HEK293 (cell line): Measurements from ENCODE around the gene ANKRD52.
"Not testable (repeated sequence)": the region's sequence is repeated elsewhere in the genome, so short reads cannot be mapped to it uniquely, and the experiment has no call there.

Experiments
- CTCF ChIA-PET: fragments of 350-600 bp; formaldehyde crosslinking; extraction: SDS; loops from one replicate; lab custom pipeline; 2021; ENCODE audit warnings: antibody characterized with exemption; lab: Yijun Ruan, JAX
- POLR2A ChIA-PET: fragments of 300-600 bp; formaldehyde crosslinking; extraction: SDS; loops from one replicate; lab custom pipeline; 2020; ENCODE audit warnings: antibody characterized with exemption, inconsistent platforms; lab: Yijun Ruan, JAX
- H3K27ac ChIP-seq: fragments of 200-500 bp; sonication (Bioruptor generic); 2 replicates; pipeline ENCODE4 v1.5.1; 2014; ENCODE audit warnings: low read depth, low read length, control low read depth, inconsistent platforms; ENCODE audit errors: extremely low read depth
- H3K36me3 ChIP-seq, 2 experiments: fragments of 200-500 bp in 1 of 2; sonication (Bioruptor generic) in 1 of 2; 1 replicate in 1 of 2; 2 replicates in 1 of 2; pipeline ENCODE4 v1.5.1; 2014 to 2017; ENCODE audit warnings: inconsistent platforms in 2 of 2, low read length in 2 of 2; ENCODE audit not compliant: control insufficient read depth in 2 of 2, insufficient read depth in 1 of 2
- H3K4me1 ChIP-seq: fragments of 200-500 bp; sonication (Bioruptor generic); 2 replicates; pipeline ENCODE4 v1.5.1; 2014; ENCODE audit warnings: mild to moderate bottlenecking, low read length, inconsistent platforms; ENCODE audit not compliant: control insufficient read depth, insufficient read depth
- H3K4me3 ChIP-seq: 2 replicates; pipeline ENCODE4 v1.5.1; 2011; ENCODE audit warnings: low read depth, mild to moderate bottlenecking, control low read depth, low read length, moderate library complexity
- H3K9me3 ChIP-seq: fragments of 200-500 bp; sonication (Bioruptor generic); 2 replicates; pipeline ENCODE4 v1.5.1; 2014; ENCODE audit warnings: low read depth, low read length, inconsistent platforms; ENCODE audit not compliant: control insufficient read depth, insufficient read depth
- GFI1B ChIP-seq: fragments of 450-650 bp; formaldehyde crosslinking; IDR thresholded peaks from 2 replicates; pipeline ENCODE4 v1.5.1; 2016; ENCODE audit warnings: missing biosample characterization, missing genetic modification characterization
- MZF1 ChIP-seq: fragments of 450-650 bp; formaldehyde crosslinking; IDR thresholded peaks from 2 replicates; pipeline ENCODE4 v1.5.1; 2017; ENCODE audit warnings: missing biosample characterization, missing genetic modification characterization, borderline replicate concordance
- OVOL3 ChIP-seq: fragments of 450-650 bp; formaldehyde crosslinking; IDR thresholded peaks from 2 replicates; pipeline ENCODE4 v1.5.1; 2016; ENCODE audit warnings: missing biosample characterization, missing genetic modification characterization
- ZBTB21 ChIP-seq: fragments of 450-650 bp; formaldehyde crosslinking; IDR thresholded peaks from 2 replicates; pipeline ENCODE4 v1.5.1; 2017; ENCODE audit warnings: missing biosample characterization, missing genetic modification characterization
- ZFP3 ChIP-seq: fragments of 450-650 bp; formaldehyde crosslinking; IDR thresholded peaks from 2 replicates; pipeline ENCODE4 v1.5.1; 2016; ENCODE audit warnings: low read depth, missing biosample characterization, missing genetic modification characterization
- ZNF19 ChIP-seq: fragments of 450-650 bp; formaldehyde crosslinking; IDR thresholded peaks from 2 replicates; pipeline ENCODE4; 2016; ENCODE audit warnings: missing biosample characterization, missing genetic modification characterization, low read depth
- ZNF202 ChIP-seq: fragments of 450-650 bp; formaldehyde crosslinking; IDR thresholded peaks from 2 replicates; pipeline ENCODE4 v1.5.1; 2016; ENCODE audit warnings: missing biosample characterization, missing genetic modification characterization, borderline replicate concordance
- ZNF266 ChIP-seq: fragments of 450-650 bp; formaldehyde crosslinking; IDR thresholded peaks from 2 replicates; pipeline ENCODE4 v1.5.1; 2016; ENCODE audit warnings: missing biosample characterization, missing genetic modification characterization, low read depth
- ZNF394 ChIP-seq: fragments of 450-650 bp; formaldehyde crosslinking; IDR thresholded peaks from 2 replicates; pipeline ENCODE4 v1.5.1; 2016; ENCODE audit warnings: missing biosample characterization, missing genetic modification characterization, mild to moderate bottlenecking, moderate library complexity, borderline replicate concordance
- ZNF514 ChIP-seq: fragments of 450-650 bp; formaldehyde crosslinking; IDR thresholded peaks from 2 replicates; pipeline ENCODE4 v1.5.1; 2016; ENCODE audit warnings: missing biosample characterization, missing genetic modification characterization
- ZNF530 ChIP-seq: fragments of 450-650 bp; formaldehyde crosslinking; IDR thresholded peaks from 2 replicates; pipeline ENCODE4 v1.5.1; 2016; ENCODE audit warnings: low read depth, missing biosample characterization, missing genetic modification characterization
- ZNF558 ChIP-seq: fragments of 450-650 bp; formaldehyde crosslinking; IDR thresholded peaks from 2 replicates; pipeline ENCODE4 v1.5.1; 2016; ENCODE audit warnings: missing biosample characterization, missing genetic modification characterization
- ZNF654 ChIP-seq: fragments of 450-650 bp; formaldehyde crosslinking; IDR thresholded peaks from 2 replicates; pipeline ENCODE4 v1.5.1; 2016; ENCODE audit warnings: low read depth, missing biosample characterization, missing genetic modification characterization
- TF ChIP-seq, protein P1 (sequence below): fragments of 450-650 bp; formaldehyde crosslinking; IDR thresholded peaks from 2 replicates; pipeline ENCODE4 v1.5.1; 2016; ENCODE audit warnings: missing biosample characterization, missing genetic modification characterization
- TF ChIP-seq, protein P2 (sequence below): fragments of 450-650 bp; formaldehyde crosslinking; IDR thresholded peaks from 2 replicates; pipeline ENCODE4 v1.5.1; 2016; ENCODE audit warnings: missing biosample characterization, missing genetic modification characterization
- TF ChIP-seq, protein P3 (sequence below): fragments of 450-650 bp; formaldehyde crosslinking; IDR thresholded peaks from 2 replicates; pipeline ENCODE4 v1.5.1; 2016; ENCODE audit warnings: missing biosample characterization, missing genetic modification characterization, borderline replicate concordance
- TF ChIP-seq, protein P4 (sequence below): fragments of 450-650 bp; formaldehyde crosslinking; IDR thresholded peaks from 2 replicates; pipeline ENCODE4 v1.5.1; 2016; ENCODE audit warnings: missing biosample characterization, missing genetic modification characterization
- TF ChIP-seq, protein P5 (sequence below): fragments of 450-650 bp; formaldehyde crosslinking; IDR thresholded peaks from 2 replicates; pipeline ENCODE4 v1.5.1; 2016; ENCODE audit warnings: missing biosample characterization, missing genetic modification characterization

The ANKRD52 gene

DNA sequence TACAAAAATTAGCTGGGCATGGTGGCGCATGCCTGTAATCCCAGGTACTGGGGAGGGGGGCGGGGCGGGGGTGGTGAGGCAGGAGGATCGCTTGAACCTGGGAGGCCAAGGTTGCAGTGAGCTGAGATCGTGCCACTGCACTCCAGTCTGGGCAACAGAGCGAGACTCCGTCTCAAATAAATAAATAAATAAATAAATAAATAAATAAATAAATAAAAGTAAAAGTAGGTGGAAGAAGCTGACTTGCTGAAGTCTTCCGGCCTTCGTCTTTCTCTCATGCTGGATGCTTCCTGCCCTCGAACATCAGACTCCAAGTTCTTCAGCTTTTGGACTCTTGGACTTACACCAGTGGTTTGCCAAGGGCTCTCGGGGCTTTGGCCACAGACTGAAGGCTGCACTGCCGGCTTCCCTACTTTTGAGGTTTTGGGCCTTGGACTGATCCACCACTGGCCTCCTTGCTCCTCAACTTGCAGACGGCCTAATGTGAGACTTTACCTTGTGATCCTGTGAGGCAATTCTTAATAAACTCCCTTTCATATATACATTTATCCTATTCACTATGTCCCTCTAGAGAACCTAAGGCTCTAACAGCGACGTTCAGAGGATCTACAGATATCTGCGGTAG lies 8.0 kb upstream of the ANKRD52 start (continued):
- TF ChIP-seq ZFP3 (tag by site-specific recombination) (0 out of 2 replicates have a peak, but pooled peaks have one; percentile 15), ZNF558 (peak; percentile 62; the same call in 1 of the 2 replicates), ZNF654 (tag by site-specific recombination) (peak; percentile 40), ZNF202 (tag by site-specific recombination) (peak; percentile 76; the same call in 1 of the 2 replicates), OVOL3 (tag by site-specific recombination) (peak; percentile 67; the same call in 1 of the 2 replicates), ZBTB21 (peak; percentile 45; the same call in 1 of the 2 replicates), ZNF266 (tag by site-specific recombination) (peak; percentile 82), MZF1 (tag by site-specific recombination) (peak; percentile 46; the same call in 1 of the 2 replicates), ZNF514 (tag by site-specific recombination) (0 out of 2 replicates have a peak, but pooled peaks have one; percentile 50), ZNF19 (peak; percentile 86; the same call in 1 of the 2 replicates), GFI1B (tag by site-specific recombination) (peak; percentile 68; the same call in 1 of the 2 replicates), ZNF530 (tag by site-specific recombination) (0 out of 2 replicates have a peak, but pooled peaks have one; percentile 61), ZNF394 (tag by site-specific recombination) (peak; percentile 96)
- TF ChIP-seq, protein P1, sequence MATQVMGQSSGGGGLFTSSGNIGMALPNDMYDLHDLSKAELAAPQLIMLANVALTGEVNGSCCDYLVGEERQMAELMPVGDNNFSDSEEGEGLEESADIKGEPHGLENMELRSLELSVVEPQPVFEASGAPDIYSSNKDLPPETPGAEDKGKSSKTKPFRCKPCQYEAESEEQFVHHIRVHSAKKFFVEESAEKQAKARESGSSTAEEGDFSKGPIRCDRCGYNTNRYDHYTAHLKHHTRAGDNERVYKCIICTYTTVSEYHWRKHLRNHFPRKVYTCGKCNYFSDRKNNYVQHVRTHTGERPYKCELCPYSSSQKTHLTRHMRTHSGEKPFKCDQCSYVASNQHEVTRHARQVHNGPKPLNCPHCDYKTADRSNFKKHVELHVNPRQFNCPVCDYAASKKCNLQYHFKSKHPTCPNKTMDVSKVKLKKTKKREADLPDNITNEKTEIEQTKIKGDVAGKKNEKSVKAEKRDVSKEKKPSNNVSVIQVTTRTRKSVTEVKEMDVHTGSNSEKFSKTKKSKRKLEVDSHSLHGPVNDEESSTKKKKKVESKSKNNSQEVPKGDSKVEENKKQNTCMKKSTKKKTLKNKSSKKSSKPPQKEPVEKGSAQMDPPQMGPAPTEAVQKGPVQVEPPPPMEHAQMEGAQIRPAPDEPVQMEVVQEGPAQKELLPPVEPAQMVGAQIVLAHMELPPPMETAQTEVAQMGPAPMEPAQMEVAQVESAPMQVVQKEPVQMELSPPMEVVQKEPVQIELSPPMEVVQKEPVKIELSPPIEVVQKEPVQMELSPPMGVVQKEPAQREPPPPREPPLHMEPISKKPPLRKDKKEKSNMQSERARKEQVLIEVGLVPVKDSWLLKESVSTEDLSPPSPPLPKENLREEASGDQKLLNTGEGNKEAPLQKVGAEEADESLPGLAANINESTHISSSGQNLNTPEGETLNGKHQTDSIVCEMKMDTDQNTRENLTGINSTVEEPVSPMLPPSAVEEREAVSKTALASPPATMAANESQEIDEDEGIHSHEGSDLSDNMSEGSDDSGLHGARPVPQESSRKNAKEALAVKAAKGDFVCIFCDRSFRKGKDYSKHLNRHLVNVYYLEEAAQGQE (tag by site-specific recombination): peak; percentile 77
- TF ChIP-seq, protein P2, sequence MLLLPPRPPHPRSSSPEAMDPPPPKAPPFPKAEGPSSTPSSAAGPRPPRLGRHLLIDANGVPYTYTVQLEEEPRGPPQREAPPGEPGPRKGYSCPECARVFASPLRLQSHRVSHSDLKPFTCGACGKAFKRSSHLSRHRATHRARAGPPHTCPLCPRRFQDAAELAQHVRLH (tag by site-specific recombination): 0 out of 2 replicates have a peak, but pooled peaks have one; percentile 48
- TF ChIP-seq, protein P3, sequence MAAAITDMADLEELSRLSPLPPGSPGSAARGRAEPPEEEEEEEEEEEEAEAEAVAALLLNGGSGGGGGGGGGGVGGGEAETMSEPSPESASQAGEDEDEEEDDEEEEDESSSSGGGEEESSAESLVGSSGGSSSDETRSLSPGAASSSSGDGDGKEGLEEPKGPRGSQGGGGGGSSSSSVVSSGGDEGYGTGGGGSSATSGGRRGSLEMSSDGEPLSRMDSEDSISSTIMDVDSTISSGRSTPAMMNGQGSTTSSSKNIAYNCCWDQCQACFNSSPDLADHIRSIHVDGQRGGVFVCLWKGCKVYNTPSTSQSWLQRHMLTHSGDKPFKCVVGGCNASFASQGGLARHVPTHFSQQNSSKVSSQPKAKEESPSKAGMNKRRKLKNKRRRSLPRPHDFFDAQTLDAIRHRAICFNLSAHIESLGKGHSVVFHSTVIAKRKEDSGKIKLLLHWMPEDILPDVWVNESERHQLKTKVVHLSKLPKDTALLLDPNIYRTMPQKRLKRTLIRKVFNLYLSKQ (tag by site-specific recombination): peak; percentile 78; the same call in 1 of the 2 replicates
- TF ChIP-seq, protein P4, sequence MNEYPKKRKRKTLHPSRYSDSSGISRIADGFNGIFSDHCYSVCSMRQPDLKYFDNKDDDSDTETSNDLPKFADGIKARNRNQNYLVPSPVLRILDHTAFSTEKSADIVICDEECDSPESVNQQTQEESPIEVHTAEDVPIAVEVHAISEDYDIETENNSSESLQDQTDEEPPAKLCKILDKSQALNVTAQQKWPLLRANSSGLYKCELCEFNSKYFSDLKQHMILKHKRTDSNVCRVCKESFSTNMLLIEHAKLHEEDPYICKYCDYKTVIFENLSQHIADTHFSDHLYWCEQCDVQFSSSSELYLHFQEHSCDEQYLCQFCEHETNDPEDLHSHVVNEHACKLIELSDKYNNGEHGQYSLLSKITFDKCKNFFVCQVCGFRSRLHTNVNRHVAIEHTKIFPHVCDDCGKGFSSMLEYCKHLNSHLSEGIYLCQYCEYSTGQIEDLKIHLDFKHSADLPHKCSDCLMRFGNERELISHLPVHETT (tag by site-specific recombination): peak; percentile 75

DNA sequence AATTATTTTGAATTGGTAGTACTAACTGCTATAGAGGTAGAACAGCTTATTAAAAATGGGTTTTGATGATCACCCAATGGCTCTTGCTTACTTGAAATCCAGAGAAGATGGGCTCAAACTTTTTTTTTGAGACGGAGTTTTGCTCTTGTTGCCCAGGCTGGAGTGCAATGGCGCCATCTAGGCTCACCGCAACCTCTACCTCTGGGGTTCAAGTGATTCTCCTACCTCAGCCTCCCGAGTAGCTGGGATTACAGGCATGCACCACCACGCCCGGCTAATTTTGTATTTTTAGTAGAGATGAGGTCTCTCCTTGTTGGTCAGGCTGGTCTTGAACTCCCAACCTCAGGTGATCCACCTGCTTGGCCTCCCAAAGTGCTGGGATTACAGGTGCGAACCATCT lies 4.8 kb upstream of the ANKRD52 start:
- POLR2A ChIA-PET: interaction anchor here (0.6 kb wide), 1 partner anchor 25 kb away, joined by 6 read pairs; no protein-coding TSS in a partner anchor
- CTCF ChIA-PET: interaction anchor here (0.7 to 1.3 kb wide), 7 partner anchors 12 to 143 kb away, joined by 3 read pairs; partner anchors contain the start of gene RNF41

More for the DNA sequence above, 4.8 kb upstream of the ANKRD52 start:
- H3K36me3 ChIP-seq, H3K4me1 ChIP-seq, H3K27ac ChIP-seq, H3K9me3 ChIP-seq, H3K4me3 ChIP-seq: not testable (repeated sequence)
- TF ChIP-seq, protein P2 (tag by site-specific recombination): peak; percentile 61; the same call in 1 of the 2 replicates
- TF ChIP-seq, protein P5, sequence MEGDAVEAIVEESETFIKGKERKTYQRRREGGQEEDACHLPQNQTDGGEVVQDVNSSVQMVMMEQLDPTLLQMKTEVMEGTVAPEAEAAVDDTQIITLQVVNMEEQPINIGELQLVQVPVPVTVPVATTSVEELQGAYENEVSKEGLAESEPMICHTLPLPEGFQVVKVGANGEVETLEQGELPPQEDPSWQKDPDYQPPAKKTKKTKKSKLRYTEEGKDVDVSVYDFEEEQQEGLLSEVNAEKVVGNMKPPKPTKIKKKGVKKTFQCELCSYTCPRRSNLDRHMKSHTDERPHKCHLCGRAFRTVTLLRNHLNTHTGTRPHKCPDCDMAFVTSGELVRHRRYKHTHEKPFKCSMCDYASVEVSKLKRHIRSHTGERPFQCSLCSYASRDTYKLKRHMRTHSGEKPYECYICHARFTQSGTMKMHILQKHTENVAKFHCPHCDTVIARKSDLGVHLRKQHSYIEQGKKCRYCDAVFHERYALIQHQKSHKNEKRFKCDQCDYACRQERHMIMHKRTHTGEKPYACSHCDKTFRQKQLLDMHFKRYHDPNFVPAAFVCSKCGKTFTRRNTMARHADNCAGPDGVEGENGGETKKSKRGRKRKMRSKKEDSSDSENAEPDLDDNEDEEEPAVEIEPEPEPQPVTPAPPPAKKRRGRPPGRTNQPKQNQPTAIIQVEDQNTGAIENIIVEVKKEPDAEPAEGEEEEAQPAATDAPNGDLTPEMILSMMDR (tag by site-specific recombination): 0 out of 2 replicates have a peak, but pooled peaks have one; percentile 38
